ENCODE results near the gene CTNNBL1. TPM values are rescaled to one million over a fixed set of nuclear protein-coding genes. Genes with fewer than 3 reads are reported as not detected.

The CTNNBL1 gene
- total RNA-seq, 1 experiment from 2014 or later: 55.4 TPM

DNA sequence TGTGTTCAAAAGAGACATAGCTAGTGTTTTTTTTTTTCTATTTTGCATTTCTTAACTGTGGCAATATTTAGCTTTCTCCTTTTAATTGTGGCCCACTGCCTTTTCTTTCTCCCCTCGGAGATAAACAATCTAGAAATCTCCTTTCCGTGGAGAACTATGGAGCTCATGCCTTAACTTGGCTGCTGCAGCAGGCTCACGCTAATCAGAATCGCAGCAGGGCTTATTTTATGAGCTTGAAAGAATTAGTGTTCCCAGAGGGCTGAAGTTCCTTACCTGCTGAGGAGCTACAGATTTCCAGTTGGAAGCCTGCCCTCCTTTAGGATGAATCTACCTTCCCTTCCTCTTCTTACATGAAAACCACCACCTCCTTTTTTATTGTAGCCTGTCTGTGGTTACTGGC is 35.6 kb downstream of the CTNNBL1 start:
- H3K36me3 ChIP-seq (ENCODE audit: control insufficient read depth in 1 of 2, insufficient read depth in 2 of 2, low read length in 2 of 2): no peaks in the 10 kb centered on the region
- H3K4me3 ChIP-seq (replicated peaks in 1 of 2; ENCODE audit: low read depth in 1 of 2, low read length in 2 of 2): no peak overlapping the region
- CTCF ChIA-PET: no interaction called here
- no peaks in the 10 kb centered on the region for H3K4me1 ChIP-seq (ENCODE audit: control insufficient read depth in 1 of 2, insufficient read depth in 2 of 2, low read length in 2 of 2)
- H3K27ac ChIP-seq (ENCODE audit: low read depth, low read length): no peak overlapping the region
- H3K9me2 ChIP-seq (ENCODE audit: insufficient read depth): no peaks in the 10 kb centered on the region
- H2AFZ ChIP-seq (ENCODE audit: low read depth, low read length, poor library complexity, severe bottlenecking): no peak overlapping the region
- H3K27me3 ChIP-seq (ENCODE audit: insufficient read depth, low read length): no peaks in the 10 kb centered on the region
- no peak overlapping the region for H3K4me2 ChIP-seq (ENCODE audit: low read length)
- H3K79me2 ChIP-seq (ENCODE audit: insufficient read depth, low read length): peaks cover 29% of the 10 kb centered on the region; the same call in 1 of the 2 replicates
- POLR2A ChIA-PET: no interaction called here
- RAD21 ChIA-PET (ENCODE audit: low non-redundant PET in 1 of 2, low total read pairs in 2 of 2, uncharacterized antibody in 2 of 2, unreplicated experiment in 2 of 2): no interaction called here
- intact Hi-C loops (cut with micrococcal nuclease): no loop called here
- BruUV-seq (replicated peaks): no TSS peak
- DNase-seq (ENCODE audit: low read depth, low spot score) (no peak), ATAC-seq (no peak)
- H3K9me3 ChIP-seq (ENCODE audit: control insufficient read depth in 1 of 2, insufficient read depth in 1 of 2, low read depth in 1 of 2, low read length in 2 of 2): no peaks in the 10 kb centered on the region
- TF ChIP-seq ELF1 (IDR thresholded peaks at IDR 0.05; ENCODE audit: borderline replicate concordance, low read depth) (no peak), YY1 (IDR thresholded peaks at IDR 0.05; ENCODE audit: extremely low read depth, insufficient replicate concordance, low read depth, low read length) (no peak), POLR2A (IDR thresholded peaks at IDR 0.05; ENCODE audit: borderline replicate concordance, extremely low read depth, insufficient read depth, insufficient read length) (no peak), JUND (IDR thresholded peaks at IDR 0.05) (no peak), CBX3 (IDR thresholded peaks at IDR 0.05; ENCODE audit: low read depth) (no peak), FOSL1 (IDR thresholded peaks at IDR 0.05; ENCODE audit: low read depth) (no peak), SP1 (IDR thresholded peaks at IDR 0.05; ENCODE audit: low read depth) (no peak), EGR1 (IDR thresholded peaks at IDR 0.05; ENCODE audit: low read depth) (no peak), RAD21 (IDR thresholded peaks at IDR 0.05; ENCODE audit: low read depth) (no peak)
- TF ChIP-seq, protein P1, sequence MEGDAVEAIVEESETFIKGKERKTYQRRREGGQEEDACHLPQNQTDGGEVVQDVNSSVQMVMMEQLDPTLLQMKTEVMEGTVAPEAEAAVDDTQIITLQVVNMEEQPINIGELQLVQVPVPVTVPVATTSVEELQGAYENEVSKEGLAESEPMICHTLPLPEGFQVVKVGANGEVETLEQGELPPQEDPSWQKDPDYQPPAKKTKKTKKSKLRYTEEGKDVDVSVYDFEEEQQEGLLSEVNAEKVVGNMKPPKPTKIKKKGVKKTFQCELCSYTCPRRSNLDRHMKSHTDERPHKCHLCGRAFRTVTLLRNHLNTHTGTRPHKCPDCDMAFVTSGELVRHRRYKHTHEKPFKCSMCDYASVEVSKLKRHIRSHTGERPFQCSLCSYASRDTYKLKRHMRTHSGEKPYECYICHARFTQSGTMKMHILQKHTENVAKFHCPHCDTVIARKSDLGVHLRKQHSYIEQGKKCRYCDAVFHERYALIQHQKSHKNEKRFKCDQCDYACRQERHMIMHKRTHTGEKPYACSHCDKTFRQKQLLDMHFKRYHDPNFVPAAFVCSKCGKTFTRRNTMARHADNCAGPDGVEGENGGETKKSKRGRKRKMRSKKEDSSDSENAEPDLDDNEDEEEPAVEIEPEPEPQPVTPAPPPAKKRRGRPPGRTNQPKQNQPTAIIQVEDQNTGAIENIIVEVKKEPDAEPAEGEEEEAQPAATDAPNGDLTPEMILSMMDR (IDR thresholded peaks at IDR 0.05 in 2 of 3, conservative IDR thresholded peaks at IDR 0.05 in 1 of 3; ENCODE audit: borderline replicate concordance in 1 of 3, insufficient read depth in 1 of 3, low read depth in 2 of 3, low read length in 2 of 3): no peak
- TF ChIP-seq, protein P2, sequence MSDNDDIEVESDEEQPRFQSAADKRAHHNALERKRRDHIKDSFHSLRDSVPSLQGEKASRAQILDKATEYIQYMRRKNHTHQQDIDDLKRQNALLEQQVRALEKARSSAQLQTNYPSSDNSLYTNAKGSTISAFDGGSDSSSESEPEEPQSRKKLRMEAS (IDR thresholded peaks at IDR 0.05): no peak
- TF ChIP-seq, protein P3, sequence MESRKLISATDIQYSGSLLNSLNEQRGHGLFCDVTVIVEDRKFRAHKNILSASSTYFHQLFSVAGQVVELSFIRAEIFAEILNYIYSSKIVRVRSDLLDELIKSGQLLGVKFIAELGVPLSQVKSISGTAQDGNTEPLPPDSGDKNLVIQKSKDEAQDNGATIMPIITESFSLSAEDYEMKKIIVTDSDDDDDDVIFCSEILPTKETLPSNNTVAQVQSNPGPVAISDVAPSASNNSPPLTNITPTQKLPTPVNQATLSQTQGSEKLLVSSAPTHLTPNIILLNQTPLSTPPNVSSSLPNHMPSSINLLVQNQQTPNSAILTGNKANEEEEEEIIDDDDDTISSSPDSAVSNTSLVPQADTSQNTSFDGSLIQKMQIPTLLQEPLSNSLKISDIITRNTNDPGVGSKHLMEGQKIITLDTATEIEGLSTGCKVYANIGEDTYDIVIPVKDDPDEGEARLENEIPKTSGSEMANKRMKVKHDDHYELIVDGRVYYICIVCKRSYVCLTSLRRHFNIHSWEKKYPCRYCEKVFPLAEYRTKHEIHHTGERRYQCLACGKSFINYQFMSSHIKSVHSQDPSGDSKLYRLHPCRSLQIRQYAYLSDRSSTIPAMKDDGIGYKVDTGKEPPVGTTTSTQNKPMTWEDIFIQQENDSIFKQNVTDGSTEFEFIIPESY (IDR thresholded peaks at IDR 0.05; ENCODE audit: extremely low read depth, insufficient replicate concordance, low read length): no peak
- H3K9ac ChIP-seq (ENCODE audit: low read length): no peak overlapping the region
- H4K20me1 ChIP-seq (ENCODE audit: insufficient read depth): no peaks in the 10 kb centered on the region

Measured in HCT116 (cell line).